ENCODE results near the gene SEPHS1.
"Not testable (repeated sequence)": the region's sequence is repeated elsewhere in the genome, so short reads cannot be mapped to it uniquely, and the experiment has no call there.

Gene SEPHS1

DNA sequence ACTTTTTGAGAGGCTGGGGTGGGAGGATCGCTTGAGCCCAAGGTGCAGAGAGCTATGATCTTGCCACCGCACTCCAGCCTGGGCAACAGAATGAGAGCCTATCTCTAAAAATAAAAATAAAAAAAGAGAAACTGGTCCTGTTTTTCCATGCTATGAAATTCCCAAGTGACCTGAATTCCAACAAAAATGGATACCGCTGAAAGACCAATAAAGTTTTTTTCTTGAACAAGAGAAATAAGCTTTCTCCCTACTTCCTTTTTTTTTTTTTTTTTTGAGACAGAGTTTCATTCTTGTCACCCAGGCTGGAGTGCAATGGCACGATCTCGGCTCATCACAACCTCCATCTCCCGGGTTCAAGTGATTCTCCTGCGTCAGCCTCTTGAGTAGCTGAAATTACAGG is 12.5 kb upstream of the SEPHS1 start:
- no peak for DNase-seq

DNA sequence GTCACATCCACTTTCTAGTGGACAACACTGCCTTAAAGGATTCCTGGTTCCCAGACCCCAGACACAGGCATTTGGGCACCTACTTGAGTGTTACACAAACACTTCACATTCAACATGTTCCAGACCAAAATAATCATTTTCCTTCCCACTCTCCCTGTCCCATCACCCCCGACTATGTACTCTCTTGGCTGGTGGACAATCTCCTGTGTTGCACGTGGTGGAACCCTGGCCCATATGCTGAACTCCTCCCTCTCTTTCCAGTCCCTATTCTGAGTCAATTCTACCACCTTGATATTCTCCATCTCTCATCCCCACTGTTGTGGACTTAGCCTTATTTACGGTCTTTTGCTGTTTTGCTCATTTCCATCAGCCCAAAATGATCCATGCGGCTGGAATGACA is 8.3 kb upstream of the SEPHS1 start:
- DNase-seq, result no peak

DNA sequence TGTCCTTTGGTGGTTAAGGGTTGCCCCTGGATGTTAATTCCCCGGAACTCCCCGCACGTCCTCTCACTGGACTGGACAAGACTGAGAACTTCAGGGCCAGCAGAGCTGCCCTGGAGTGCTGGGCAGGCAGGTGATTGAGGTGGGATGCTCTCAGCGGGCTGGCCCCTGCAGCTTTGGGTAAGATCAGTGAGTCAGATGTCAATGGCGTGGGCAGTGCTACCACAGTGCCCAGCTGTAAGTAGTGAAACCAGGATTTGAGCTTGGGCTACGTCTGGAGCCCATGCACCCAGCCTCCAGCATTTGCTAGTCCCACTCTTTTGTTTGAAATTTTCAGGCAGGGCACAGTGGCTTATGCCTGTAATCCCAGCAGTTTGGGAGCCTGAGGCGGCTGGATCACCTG is 6.7 kb upstream of the SEPHS1 start:
- no peak for DNase-seq

DNA sequence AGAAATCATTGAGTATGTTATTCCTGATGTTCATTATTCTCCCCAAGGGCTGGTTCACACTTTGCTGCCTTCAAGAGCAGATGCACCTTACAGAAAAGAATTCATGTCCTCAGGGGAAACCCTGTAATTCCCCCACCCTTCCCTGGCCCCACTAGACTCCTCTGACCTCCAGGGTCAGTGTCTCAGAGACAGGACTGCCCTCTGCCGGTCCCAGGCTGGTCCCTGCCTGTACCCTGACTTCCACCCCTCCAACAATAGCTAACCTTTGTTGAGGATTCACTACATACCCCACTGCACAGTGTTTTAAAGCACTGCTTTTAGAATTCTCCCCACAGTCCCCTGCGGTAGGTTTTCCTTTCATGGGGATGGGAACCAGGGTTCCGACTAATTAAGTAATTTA is 4.4 kb upstream of the SEPHS1 start:
- DNase-seq, result no peak

DNA sequence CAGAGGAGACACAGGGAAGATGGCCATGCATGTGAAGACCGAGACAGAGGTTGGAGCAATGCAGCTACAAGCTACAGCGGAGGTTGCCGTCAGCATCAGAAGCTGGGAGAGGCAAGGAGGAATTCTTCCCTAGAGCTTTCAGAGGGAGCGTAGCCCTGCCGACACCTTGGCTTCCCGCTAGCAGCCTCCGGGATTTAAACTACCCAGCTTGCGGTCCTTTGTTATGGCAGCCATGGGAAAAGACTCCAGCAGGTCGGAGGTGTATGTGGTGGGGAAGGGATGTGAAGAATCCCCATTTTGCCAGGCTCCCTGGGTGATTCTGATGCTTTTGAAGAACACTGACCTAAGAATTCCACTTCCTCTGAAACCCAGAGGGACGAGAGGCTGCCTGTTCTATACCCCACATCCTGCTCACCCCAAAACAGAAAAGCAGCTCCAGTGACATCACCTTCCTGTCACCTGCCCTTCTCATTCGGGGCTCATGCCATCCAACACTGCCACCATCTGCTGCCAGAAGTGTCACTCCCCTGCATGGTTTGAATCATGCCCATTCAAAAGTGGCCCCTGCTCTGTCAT is 3.3 kb upstream of the SEPHS1 start:
- DNase-seq, result no peak

DNA sequence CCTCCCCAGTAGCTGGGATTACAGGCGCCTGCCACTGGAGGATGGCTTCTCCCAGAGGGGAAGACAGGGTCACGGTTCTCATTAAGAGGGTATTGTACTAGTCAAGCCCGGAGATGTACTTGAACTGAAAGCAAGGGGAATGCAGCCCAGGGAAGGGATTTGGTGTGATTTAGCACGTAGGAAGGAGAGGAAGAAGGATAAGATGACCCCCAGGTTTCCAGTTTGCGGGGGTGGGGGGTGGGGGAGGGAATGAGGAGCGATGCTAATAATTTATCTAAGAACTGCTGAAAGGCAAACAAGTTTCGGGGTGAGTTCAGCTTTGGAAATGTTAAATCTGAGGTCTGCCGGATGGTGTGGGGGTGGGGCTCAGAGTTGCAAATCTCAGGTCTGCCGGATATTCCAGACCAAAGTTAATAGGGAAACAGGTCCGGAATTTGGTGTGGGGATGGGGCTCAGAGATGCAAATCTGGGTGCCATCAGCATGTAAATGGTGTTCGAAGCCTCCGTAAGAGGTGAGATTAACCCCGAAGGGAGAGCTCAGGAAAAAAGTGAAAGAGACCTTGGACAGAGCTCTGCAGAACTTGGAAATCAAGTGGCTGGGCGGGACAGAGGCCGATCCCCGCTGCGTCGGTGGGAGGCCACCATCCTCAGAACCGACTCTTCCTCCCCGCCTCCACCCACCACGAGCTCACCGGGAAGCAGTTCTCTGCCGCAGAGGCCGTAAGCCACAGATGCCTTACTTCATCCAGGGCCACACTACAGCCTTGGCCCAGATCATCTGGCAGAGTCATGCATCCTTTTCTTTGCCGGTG is 1.6 kb upstream of the SEPHS1 start:
- DNase-seq, result no peak

DNA sequence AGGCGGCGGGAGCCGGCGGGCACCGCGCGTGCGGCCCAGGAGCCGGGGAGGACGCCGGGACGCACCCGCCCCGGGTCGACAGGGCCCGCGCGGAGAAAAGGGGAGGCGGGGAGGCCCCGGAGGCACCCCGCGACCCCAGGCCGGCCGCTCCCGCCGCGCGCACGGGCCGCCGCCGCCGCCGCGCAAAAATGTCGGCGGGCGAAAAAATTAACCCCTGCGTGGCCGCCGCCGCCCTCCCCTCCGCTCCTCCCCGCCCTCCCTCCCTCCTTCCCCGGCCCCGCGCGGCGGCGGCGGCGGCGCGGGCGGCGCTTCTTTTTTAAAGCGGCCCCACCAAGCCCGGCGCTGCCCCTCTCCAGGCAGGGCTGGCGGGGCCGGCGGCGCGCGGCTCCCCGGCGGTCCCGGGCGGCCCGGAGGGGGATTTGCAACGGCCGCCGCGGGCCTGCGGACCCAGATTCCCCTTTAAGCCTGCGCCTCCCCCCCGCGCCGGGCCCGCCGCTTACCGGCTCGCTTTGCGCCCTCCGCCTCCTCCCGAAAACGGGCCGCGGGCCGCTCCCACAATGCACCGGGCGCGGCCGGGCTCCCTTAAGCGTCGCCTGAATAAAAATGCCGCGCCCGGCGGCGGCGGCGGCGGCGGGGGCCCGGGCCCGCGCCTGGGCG is 465 bp downstream of the SEPHS1 start:
- peak in 1 of 2 experiments; percentile 60 for DNase-seq

DNA sequence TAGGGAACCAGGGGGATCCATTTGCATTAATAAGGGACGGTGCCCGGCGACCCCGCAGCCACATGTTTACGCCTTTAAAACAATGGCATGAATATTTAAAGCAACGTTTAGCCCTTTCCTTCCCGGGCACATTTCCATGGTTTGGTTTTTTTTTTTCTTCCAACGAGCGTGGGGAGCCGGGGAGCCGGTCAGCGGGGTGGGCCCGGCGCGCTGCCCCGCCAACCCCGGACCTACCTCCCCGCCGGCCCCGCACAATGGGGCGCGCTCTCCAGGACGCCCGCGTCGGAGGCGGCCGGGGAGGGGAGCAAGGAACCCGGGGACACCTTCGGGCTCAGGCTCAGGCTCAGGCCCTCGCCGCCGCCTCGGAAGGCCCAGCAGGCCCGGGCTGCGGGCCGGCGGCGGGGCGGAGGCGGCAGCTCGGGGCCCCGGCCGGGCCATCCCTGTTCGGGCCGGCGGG is 1.0 kb downstream of the SEPHS1 start:
- no peak for DNase-seq

DNA sequence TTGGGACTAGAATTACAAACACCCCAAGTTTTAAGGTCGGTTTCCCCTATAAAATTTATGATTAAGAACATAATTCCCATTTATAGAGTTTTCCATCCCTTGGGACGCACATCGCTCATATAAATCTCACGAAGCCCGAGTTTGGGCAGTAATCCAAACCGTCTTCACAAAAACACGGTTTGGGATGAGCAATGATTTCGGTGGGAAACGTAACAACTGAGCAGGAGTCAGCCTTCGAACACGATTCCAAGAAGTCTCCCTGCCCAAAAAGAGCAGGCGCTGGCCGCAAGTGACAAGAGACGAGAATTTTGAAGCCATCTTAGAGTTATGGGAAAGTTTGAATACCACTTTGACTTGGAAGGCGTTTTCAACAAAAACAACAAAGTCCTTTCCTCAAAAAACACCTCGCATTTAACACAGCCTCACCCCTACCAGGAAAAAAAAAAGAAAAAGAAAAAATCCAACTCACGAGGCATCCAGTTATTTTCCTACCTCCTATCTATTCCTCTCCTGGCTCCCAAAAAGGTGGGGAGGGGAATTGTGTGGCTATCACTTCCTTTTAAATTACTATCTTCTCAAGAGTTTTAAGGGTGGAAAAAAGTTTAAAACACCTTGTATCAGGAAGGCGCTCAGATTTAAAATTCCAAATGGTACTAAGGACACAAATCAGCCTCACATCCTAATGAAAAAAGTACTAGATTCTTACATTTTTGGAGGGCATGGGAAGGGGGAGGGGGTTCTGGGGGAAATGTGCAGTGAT is 1.6 kb downstream of the SEPHS1 start:
- DNase-seq, result no peak

DNA sequence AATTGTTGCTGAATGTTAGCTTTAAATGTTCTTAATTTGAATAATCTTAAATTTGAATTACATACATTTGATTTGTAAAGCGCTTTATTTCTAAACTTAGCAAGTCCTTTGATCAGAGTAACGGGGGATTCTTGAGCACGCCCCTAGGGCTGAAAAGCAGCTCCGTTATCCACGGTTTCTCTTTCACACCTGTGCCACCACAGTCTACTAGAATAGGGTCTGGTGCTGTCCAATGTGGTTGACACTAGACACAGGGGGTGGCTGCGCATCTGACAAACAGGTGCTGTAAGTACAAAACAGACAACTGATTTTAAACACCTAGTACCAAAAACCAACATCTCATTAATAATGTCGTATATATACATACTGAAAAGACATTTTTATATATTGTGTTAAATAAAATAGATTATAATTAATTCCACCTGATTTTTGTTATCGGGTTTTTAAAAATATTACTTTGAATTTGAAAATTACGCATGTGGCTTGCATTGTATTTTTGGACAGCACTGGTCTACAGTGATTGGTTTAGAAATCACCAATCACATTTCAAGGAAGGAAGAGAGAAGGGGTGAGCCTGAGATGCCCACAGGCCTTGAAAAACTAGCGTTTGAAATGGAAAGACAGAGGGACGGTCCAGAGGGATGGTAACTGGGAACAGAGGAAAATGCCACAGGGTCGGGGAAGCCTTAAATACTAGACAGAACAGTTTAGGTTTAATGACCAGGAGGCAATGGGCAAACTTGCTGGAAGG is 7.3 kb downstream of the SEPHS1 start:
- DNase-seq, result no peak

DNA sequence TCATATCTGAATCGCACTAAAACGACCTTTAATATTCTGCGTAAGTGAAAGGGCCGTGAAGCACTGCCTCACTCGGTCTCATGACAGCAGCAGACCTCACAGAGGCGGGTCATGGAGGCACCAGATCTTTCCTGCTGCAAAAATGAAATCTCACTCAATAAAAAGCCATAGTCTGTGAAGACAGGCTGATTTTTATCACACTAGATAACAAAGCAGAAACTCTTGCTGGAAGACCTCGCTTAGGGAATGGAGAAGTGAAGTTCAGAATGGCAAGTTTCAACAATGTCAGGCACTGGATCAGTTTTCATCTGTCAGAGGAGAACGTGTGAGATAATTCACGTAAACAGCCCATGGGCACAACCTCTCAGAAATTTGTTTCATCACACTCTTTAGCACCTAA is 8.0 kb downstream of the SEPHS1 start:
- DNase-seq, result no peak

DNA sequence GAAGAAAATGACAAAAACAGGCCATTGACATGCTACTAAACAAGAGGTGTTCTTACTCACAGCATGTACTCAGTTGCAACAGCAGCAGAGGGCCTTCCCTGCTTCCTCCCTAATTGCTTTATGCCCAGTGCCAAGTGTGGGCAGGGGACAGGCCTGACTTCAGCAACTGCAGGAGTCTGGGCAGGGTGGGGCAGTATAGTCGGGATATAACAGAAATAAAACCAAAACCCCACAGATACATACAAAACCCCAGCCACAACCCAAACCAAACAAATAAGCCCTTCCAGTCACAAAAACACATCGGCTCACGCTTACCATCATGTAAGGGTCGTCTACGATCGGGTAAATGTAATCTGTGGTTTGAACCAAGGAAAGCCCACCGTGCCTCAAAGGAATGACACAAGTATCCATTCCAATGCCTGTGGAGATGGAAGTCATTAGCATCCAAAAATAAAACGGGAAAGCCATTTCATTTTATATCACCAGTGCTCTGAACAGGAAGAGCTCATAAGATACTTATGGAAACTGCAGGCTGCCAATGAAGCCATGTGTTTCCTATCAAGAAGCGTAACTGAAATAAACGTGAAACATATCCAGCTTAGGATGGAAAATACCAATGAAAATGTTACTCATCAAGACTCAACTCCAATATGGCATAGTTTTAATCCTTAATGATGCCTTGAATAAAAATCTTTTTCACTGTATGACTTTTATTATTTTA is 9.5 kb downstream of the SEPHS1 start:
- no peak for DNase-seq

DNA sequence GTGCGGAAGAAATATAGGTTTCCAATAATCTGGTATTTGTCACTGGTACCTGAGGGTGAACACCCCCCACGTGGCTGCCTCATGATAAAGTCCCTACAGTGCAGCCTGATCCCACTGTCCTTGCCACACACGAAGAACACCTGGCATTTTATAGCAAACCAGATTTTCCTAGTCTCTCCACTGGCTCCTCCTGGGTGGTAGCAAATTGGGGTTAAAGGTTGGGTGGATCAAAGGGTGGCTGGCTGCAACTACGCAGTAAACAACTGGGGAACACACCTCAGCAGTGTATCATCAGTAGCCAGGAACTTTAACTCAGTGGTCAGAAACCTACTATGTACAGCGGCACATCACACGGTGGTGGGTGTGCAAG is 10.3 kb downstream of the SEPHS1 start:
- DNase-seq, result no peak

DNA sequence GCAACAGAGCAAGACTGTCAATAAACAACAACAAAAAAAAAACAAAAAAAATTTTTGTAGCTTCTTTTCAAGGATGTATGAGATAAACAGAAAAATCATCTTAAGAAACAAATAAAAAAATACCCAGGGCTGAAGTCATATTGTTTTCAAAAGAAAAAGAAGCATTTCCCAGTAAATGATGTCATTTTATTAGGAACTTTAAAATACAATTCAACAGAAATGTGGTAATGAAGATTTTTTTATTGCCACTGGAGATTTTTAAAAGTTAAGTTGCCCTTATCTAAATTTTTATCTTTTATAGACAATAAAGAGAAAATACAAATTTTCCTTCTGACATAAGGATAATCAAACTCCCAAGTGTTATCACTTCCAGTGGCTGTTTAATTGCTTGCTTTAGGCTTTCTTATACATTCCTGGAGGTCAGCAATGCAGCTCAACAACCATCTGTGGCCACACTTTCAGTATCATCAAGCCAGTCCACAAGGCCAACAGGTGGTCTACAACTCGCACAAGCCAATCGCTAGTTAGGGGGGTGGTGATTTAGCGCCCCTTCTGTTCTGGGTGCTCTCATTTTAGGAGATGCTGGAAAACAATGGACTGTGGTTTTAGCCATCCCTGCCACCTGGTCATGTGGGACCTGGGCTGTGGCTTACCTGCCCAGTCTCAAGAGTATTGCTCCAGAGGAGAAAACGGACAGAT is 10.8 kb downstream of the SEPHS1 start:
- no peak for DNase-seq

DNA sequence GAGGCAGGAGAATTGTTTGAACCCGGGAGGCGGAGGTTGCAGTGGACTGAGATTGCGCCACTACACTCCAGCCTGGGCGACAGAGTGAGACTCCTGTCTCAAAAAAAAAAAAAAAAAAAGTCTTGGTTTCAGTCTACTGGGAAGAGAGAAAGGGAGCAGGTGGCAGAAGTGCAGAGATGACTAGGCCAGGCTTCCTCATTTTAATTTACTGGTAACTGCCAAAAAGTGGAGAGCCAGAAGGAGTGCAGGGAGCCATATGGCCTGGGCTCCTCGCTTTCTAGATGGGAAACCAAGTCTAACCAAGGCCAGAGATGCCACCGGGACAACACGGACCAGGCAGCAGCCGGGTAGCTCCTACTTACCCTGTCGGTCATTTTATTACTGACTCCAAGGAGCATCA is 12.2 kb downstream of the SEPHS1 start:
- DNase-seq, result no peak

DNA sequence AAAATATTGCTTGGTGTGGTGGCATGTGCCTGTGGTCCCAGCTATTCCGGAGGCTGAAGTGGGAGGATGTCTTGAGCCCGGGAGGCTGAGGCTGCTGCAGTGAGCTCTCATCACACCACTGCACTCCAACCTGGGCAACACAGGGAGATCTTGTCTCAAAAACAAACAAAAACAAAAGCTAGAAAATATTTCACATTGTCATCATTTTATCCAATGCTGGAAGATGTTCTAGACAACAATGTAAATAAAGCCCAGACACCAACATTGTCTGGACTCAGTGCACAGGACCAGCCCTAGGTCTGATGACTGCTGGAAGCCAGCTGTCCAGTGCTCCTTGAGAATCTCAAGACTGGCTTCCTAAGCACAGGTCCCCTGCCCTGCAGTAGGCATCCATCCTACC is 13.5 kb downstream of the SEPHS1 start:
- DNase-seq, result no peak

DNA sequence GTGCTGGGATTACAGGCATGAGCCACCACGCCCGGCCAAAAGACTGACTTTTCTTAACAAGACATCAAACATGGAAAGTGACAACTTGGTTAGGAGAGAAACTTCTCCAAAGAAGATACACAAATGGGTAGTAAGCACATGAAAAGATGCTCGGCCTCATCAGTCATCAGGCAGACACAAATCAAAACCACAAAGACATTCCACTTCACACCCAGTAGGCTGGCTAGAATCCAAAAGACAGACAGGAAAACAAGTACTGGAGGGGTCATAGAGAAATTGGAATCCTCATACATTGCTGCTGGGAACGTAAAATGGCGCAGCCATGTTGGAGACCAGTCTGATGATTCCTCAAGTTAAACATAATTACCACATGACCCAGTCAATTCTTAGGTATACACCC is 16.4 kb downstream of the SEPHS1 start:
- DNase-seq, result no peak

DNA sequence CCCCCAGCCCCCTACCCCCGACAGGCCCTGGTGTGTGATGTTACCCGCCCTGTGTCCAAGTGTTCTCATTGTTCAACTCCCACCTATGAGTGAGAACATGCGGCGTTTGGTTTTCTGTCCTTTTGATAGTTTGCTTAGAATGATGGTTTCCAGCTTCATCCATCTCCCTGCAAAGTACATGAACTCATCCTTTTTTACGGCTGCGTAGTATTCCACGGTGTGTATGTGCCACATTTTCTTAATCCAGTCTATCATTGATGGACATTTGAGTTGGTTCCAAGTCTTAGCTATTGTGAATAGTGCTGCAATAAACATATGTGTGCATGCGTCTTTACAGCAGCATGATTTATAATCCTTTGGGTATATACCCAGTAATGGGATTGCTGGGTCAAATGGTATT is 17.1 kb downstream of the SEPHS1 start:
- DNase-seq, result not testable (repeated sequence)

DNA sequence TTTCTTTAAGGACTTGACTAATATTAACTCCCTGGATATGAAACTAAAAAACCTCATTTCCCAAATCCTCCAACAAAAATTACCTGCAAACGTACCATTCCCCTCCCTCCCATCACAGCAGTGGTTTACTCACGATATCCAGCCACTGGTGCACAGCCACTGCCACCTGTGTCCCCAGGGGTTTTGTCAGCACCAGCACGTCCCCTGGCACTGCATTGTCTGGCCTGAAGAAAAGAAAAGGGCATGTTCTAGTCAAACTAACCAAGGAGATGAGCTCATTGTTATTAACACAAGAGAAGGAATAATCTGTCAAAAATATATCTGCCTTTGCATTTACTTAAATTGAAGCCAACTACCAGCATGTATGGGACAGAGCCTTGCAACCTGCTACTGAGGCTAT is 18.5 kb downstream of the SEPHS1 start:
- DNase-seq, result no peak

DNA sequence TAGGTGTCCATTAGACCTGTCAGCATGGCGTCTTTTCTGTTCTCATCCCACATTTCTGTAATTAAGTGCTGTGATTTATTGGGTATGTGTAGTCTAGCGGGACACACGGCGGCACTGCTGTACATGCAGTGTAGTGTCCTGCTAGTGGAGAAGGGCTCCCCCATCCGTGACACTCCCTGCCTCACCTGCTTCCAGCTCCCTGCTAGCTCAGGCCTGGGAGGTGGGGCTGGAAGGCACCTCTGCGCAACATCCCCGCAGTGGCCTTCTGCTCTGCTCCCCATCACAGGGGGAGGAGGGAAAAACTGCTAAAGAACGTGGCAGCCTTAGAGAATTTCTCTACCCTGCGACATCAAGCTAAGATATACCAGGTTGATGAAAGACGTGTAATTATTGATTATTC is 19.5 kb downstream of the SEPHS1 start:
- no peak for DNase-seq

DNA sequence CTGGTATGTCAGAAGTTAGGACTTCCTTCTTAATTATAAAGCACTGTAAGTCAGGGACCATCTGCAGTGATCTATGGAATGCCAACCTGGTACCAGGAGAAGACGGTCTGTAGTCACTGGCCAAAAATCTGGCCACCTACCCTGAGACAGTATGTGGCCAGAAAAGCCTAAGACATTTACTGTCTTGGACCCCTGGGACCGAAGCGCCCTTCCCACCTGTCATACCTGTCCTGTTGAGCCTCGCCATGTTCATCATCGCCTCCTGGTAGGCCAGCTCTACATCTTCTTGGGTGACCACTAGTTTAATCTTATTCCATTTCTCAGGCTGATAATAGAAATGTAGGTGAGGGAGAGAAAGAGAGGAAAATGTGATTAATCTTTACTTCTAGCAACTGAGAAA is 20.0 kb downstream of the SEPHS1 start:
- DNase-seq, result no peak

DNA sequence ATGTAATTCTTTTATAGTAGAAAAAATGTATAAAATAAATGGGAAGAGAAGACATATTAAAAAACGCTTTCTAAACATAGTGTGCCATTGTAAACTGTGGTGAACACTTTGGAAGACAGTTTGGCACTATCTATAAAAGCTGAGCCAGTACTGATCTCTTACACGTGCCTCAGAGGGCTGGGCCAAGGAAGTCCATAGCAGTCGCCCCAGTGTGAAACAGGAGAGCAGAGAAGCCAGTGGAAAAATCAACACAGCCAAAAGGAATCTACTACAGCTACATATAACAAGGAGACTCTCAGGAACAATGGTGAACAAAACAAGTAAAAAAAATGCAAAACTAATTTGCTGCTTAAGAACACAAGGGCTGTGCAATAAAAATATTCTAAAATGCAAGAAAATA is 20.6 kb downstream of the SEPHS1 start:
- DNase-seq, result no peak
